Activated naive CD8-positive, alpha-beta T cell treated with anti-CD3 and anti-CD28 coated beads, Interleukin-2, amount 50 U/mL, for 16 hours (primary cell): Measurements from ENCODE around the gene ZNF334.

Source experiments
- DNase-seq: peaks from one replicate; pipeline ENCODE4 v3.0.0-alpha.2; 2020; ENCODE audit warnings: low read depth, low spot score

The ZNF334 gene

GRCh38 chr20:46545827-46546138 lies 32.4 kb upstream of the ZNF334 start:
- DNase-seq: no peak

- DNase-seq: no peak
These were observed 31.9 kb upstream of the ZNF334 start for GRCh38 chr20:46545077-46545826.

GRCh38 chr20:46544576-46544975 lies 31.2 kb upstream of the ZNF334 start:
- DNase-seq: no peak

- no peak for DNase-seq
These were observed 30.6 kb upstream of the ZNF334 start for GRCh38 chr20:46543959-46544358.

GRCh38 chr20:46543033-46543432 lies 29.7 kb upstream of the ZNF334 start:
- no peak for DNase-seq

GRCh38 chr20:46541229-46541935 lies 28.0 kb upstream of the ZNF334 start:
- DNase-seq: no peak

- DNase-seq: no peak
These were observed 25.8 kb upstream of the ZNF334 start for GRCh38 chr20:46539113-46539512.

GRCh38 chr20:46530640-46531039 lies 17.3 kb upstream of the ZNF334 start:
- DNase-seq: no peak

- DNase-seq: no peak
These were observed 10.5 kb upstream of the ZNF334 start for GRCh38 chr20:46523696-46524328.

GRCh38 chr20:46523108-46523507 lies 9.7 kb upstream of the ZNF334 start:
- no peak for DNase-seq

GRCh38 chr20:46520976-46521579 lies 7.7 kb upstream of the ZNF334 start:
- DNase-seq: no peak

- DNase-seq: no peak
These were observed 7.2 kb upstream of the ZNF334 start for GRCh38 chr20:46520540-46520939.

- DNase-seq: no peak
These were observed 6.2 kb upstream of the ZNF334 start for GRCh38 chr20:46519471-46520068.

GRCh38 chr20:46509523-46509922 lies 3.8 kb downstream of the ZNF334 start:
- DNase-seq: no peak

- no peak for DNase-seq
These were observed 5.5 kb downstream of the ZNF334 start for GRCh38 chr20:46507760-46508407.

GRCh38 chr20:46505506-46505905 lies 7.9 kb downstream of the ZNF334 start:
- no peak for DNase-seq

- no peak for DNase-seq
These were observed 11.4 kb downstream of the ZNF334 start for GRCh38 chr20:46501961-46502360.

- no peak for DNase-seq
These were observed 11.9 kb downstream of the ZNF334 start for GRCh38 chr20:46501337-46501942.

GRCh38 chr20:46494077-46494476 lies 19.3 kb downstream of the ZNF334 start:
- no peak for DNase-seq

- no peak for DNase-seq
These were observed 22.0 kb downstream of the ZNF334 start for GRCh38 chr20:46491354-46491753.

GRCh38 chr20:46488451-46488850 lies 24.9 kb downstream of the ZNF334 start:
- DNase-seq: no peak
